Lower leg skin (tissue), 4 donors: ENCODE data around the gene SNAP29. TPM values are rescaled to one million over a fixed set of nuclear protein-coding genes. Genes with fewer than 3 reads are reported as not detected.
"Not testable (repeated sequence)": the region's sequence is repeated elsewhere in the genome, so short reads cannot be mapped to it uniquely, and the experiment has no call there.

Source experiments
- DNase-seq, 2 donors: peaks; one replicate each; pipeline ENCODE4 v3.0.0-alpha.2; 2019; ENCODE audit warnings: low spot score in 2 of 2
- H3K4me3 ChIP-seq: fragments of 200-600 bp; sonication (generic); 2 replicates; pipeline ENCODE4 v1.5.1; 2017; ENCODE audit warnings: mild to moderate bottlenecking, low read depth; ENCODE audit not compliant: poor library complexity, severe bottlenecking
- POLR2A ChIP-seq, 2 donors: fragments of 450-650 bp; IDR thresholded peaks; one replicate each; pipeline ENCODE4 v1.6.1; 2016 to 2017; ENCODE audit warnings: antibody characterized with exemption in 2 of 2, mild to moderate bottlenecking in 1 of 2, moderate library complexity in 1 of 2
- WGBS, 2 donors: methylation state at CpG; one replicate each; pipeline ENCODE4 v1.1.5; 2018; 5-methylcytosine and 5-hydroxymethylcytosine counted together
- intact Hi-C: fragments of 100-400 bp; cut with DNase I; formaldehyde crosslinking; loops from one replicate; pipeline ENCODE4 v1.15.0; 2023; ENCODE audit warnings: low total_unique reads
- total RNA-seq, 4 donors: library from RNA; depleted of rRNA; stranded (reverse); fragments of >200 nt; gene quantifications; one replicate each; pipeline ENCODE4 v1.1.0, GENCODE V29; 2016
- TF ChIP-seq, protein P1 (sequence below), 3 donors: fragments of 450-650 bp; IDR thresholded peaks; one replicate each; pipeline ENCODE4 v1.5.1; 2016; ENCODE audit warnings: antibody characterized with exemption in 3 of 3, mild to moderate bottlenecking in 3 of 3, moderate library complexity in 2 of 3

Gene SNAP29
- total RNA-seq, 4 donors from 2014 or later: 25.0 to 34.4 (median 32.9) TPM

DNA sequence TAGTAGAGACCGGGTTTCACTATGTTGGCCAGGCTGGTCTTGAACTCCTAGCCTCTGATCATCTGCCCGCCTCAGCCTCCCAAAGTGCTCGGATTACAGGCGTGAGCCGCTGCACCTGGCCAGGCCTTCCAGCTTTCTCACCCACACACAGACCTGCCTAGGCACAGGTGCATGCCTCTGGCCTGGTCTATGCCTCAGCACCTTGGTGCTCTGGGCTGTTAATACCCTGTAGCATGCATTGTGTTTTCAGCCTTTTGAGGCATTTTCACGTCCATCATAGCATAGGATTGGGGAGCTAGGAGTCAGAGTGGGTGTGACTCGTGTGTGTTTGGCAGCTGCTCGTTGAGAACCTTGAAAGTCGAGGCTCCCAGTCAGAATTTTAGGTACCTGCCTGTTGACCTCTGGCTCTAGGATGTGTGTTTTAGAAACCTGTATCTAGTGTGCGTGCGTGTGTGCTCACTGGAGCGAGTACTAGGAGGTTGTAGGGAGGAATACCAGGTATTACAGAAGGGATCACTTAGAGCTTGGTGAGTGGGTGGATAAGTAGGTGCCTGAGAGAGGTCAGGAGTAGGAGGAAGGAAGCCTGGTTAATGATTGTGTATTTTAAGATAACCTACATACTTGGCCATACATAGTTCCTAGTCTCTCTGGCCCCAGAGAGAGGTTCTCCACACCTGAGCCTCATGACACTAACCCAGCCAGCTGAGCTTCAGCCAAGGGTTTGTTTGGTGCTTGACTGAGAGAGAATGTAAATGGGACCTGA lies 78.4 kb downstream of the SNAP29 start:
- intact Hi-C loops: no loop called here
- no peak for DNase-seq
- WGBS, 2 donors: 62 to 67% methylated on average over 12 of the region's 12 CpGs
- TF ChIP-seq, protein P1, sequence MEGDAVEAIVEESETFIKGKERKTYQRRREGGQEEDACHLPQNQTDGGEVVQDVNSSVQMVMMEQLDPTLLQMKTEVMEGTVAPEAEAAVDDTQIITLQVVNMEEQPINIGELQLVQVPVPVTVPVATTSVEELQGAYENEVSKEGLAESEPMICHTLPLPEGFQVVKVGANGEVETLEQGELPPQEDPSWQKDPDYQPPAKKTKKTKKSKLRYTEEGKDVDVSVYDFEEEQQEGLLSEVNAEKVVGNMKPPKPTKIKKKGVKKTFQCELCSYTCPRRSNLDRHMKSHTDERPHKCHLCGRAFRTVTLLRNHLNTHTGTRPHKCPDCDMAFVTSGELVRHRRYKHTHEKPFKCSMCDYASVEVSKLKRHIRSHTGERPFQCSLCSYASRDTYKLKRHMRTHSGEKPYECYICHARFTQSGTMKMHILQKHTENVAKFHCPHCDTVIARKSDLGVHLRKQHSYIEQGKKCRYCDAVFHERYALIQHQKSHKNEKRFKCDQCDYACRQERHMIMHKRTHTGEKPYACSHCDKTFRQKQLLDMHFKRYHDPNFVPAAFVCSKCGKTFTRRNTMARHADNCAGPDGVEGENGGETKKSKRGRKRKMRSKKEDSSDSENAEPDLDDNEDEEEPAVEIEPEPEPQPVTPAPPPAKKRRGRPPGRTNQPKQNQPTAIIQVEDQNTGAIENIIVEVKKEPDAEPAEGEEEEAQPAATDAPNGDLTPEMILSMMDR (IDR thresholded peaks at IDR 0.05): no peak
- no peak for TF ChIP-seq POLR2A (IDR thresholded peaks at IDR 0.05)
- no peak overlapping the region for H3K4me3 ChIP-seq

DNA sequence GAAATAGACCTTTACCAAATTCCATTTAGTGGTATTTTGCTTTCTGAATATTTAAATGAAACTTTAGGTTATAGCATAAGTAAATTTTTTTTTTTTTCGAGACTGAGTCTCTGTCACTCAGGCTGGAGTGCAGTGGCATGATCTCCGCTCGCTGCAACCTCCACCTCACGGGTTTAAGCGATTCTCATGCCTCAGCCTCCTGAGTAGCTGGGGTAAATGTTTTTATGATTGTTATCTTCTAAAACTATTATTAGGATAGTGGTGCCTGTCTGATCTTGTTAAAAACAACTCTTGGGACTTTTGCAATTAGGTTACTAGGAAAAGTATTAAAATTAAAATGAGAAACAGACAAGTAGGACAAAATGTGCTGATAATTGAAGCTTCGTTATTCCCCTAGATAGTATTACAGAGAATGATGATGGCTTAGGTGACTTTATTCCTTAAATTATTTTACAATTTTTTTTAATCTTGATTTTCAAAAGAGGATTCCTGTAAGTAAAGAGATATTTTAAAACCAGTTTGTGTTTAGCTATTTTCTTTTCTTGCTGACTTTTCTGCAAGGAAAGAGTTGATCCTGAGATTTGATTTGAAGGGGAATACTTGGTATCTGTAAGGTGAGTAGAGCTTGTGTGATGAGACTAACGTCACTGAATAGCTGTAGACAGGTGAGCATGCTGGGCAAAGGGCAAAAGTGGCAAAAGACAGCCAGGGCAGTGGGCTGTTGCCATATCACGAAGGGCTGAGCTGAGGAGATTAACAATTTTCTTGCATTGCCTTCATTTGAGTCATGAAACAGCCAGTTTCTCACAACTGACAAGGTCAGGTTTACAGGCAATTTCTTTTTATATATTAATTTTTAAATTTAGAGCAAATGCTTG lies 79.2 kb downstream of the SNAP29 start:
- no peak overlapping the region for H3K4me3 ChIP-seq
- intact Hi-C loops: no loop called here
- WGBS, 2 donors: 52 to 59% methylated on average over 8 of the region's 8 CpGs
- TF ChIP-seq POLR2A (IDR thresholded peaks at IDR 0.05): no peak
- TF ChIP-seq, protein P1 (IDR thresholded peaks at IDR 0.05): no peak
- DNase-seq: no peak

DNA sequence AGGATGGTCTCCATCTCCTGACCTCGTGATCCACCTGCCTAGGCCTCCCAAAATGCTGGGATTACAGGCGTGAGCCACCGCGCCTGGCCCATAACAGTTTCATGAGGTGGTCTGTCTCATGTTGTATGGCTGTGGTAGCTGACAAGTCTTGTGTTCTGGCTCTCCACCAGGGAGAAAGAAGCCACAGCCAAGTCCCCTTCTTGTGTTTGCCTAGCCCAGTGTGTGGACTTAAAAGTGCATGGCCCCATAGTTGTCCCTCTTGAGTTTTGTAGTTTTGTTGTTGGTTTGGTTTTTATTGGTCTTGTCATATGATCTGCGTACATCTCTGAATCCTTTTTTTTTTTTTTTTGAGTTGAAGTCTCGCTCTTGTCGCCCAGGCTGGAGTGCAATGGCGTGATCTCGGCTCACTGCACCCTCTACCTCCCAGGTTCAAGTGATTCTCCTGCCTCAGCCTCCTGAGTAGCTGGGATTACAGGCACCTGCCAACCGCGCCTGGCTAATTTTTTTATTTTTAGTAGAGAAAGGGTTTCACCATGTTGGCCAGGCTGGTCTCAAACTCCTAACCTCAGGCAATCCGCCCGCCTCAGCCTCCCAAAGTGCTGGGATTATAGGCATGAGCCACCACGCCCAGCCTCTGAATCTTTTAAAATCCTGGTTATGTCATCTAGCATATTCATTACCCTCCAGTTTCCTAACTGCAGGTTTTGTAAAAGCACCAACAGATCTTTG lies 80.8 kb downstream of the SNAP29 start:
- intact Hi-C loops: not testable (repeated sequence)
- WGBS, 2 donors: 80 to 81% methylated on average over 14 of the region's 14 CpGs

DNA sequence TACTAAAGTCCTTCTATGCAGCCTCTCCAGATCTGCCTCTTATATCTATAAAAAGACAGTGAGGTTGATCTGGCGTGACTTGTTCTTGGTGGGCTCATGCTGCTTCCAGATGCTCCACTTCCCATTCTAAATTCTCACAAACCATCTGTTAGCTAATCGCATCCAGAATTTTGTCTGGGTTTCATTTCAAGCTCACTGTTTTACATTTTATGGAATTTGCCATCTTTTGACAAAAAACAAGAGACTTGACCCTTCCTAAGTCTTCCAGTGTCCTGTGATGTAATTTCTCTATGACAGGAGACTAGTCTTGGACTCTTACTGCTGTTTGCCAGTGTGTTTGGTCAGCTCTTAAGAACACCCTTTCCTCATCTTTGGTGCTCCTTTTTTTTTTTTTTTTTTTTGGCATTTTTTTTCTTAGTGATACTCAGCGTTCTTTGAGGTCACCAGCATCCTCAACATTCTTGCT lies 81.4 kb downstream of the SNAP29 start:
- TF ChIP-seq, protein P1 (IDR thresholded peaks at IDR 0.05): no peak
- no peak for TF ChIP-seq POLR2A (IDR thresholded peaks at IDR 0.05)
- 55 to 65% methylated on average over 3 of the region's 3 CpGs for WGBS, 2 donors
- no peak for DNase-seq
- no peak overlapping the region for H3K4me3 ChIP-seq
- intact Hi-C loops: no loop called here

More for the DNA sequence above, 80.8 kb downstream of the SNAP29 start:
- H3K4me3 ChIP-seq, DNase-seq: not testable (repeated sequence)

Other genes with a start within 250 kb of the SNAP29 start
- not detected for gene SERPIND1, start 84.9 kb upstream of the SNAP29 start, total RNA-seq
- gene PI4KA, start 196 bp upstream of the SNAP29 start, total RNA-seq: 10 to 100 TPM; 42.5 to 81.3 (median 66.1) TPM
- 10 to 100 TPM; 54.3 to 94.1 (median 64.9) TPM for gene CRKL, start 58.4 kb downstream of the SNAP29 start, total RNA-seq
- gene AIFM3, start 108.2 kb downstream of the SNAP29 start, total RNA-seq: 1 to 10 TPM in 2 of 4 donors, under 1 TPM in 1, not detected in 1; 0.15 to 3.7 (median 2.0) TPM
- 10 to 100 TPM; 25.4 to 34.9 (median 28.4) TPM for gene LZTR1, start 123.3 kb downstream of the SNAP29 start, total RNA-seq
- gene THAP7, start 143.1 kb downstream of the SNAP29 start, total RNA-seq: 10 to 100 TPM; 23.3 to 48.2 (median 45.1) TPM
- gene P2RX6, start 156.2 kb downstream of the SNAP29 start, total RNA-seq: 1 to 10 TPM in 2 of 4 donors, under 1 TPM in 2; 0.12 to 2.6 (median 0.87) TPM
- gene SLC7A4, start 173.6 kb downstream of the SNAP29 start, total RNA-seq: 1 to 10 TPM; 1.5 to 4.5 (median 2.8) TPM
- not detected for gene LRRC74B, start 186.9 kb downstream of the SNAP29 start, total RNA-seq